HepG2 (cell line): ENCODE data around the gene DOHH. TPM values are rescaled to one million over a fixed set of nuclear protein-coding genes. Genes with fewer than 3 reads are reported as not detected.

Source experiments
- EHMT2 ChIP-seq: fragments of 200-600 bp; sonication (generic); IDR thresholded peaks from 2 replicates; pipeline ENCODE4 v1.7.0; 2017; ENCODE audit warnings: antibody characterized with exemption, low read depth, low read length, borderline replicate concordance
- KMT2A ChIP-seq: sonication (generic); formaldehyde crosslinking; IDR thresholded peaks from 2 replicates; pipeline ENCODE4 v1.4.0; 2020; ENCODE audit warnings: missing genetic modification reagents
- RCOR2 ChIP-seq: IDR thresholded peaks from 2 replicates; pipeline ENCODE4 v1.6.1; 2016; ENCODE audit warnings: missing biosample characterization, missing genetic modification reagents
- ZFYVE20 ChIP-seq: sonication (generic); formaldehyde crosslinking; IDR thresholded peaks from 2 replicates; pipeline ENCODE4 v1.8.0; 2023; ENCODE audit warnings: low read depth, mild to moderate bottlenecking, moderate library complexity, missing genetic modification reagents, borderline replicate concordance
- ZNF841 ChIP-seq: sonication (generic); formaldehyde crosslinking; IDR thresholded peaks from 2 replicates; pipeline ENCODE4 v1.8.1; 2023; ENCODE audit warnings: missing genetic modification reagents, borderline replicate concordance
- polyA plus RNA-seq, 8 experiments: library from polyadenylated mRNA; depleted of rRNA in 3 of 8; stranded (reverse) in 7 of 8; unstranded in 1 of 8; fragments of >200 nt; fragmentation: Illumina TruSeq in 4 of 8; extraction: Trizol in 4 of 8; gene quantifications; 2 replicates each; pipeline versions ENCODE4 v1.2.1 to v1.2.3, GENCODE V29; 2011 to 2016; ENCODE audit warnings: low read depth in 4 of 8, missing spikeins in 1 of 8, mixed read lengths in 1 of 8; ENCODE audit not compliant: insufficient read depth in 1 of 8
- total RNA-seq, 5 experiments: library from RNA; depleted of rRNA; stranded (reverse); fragments of >200 nt; fragmentation: Illumina TruSeq; extraction: Trizol; gene quantifications; 2 replicates each; pipeline ENCODE4 v1.2.3, GENCODE V29; 2016; ENCODE audit warnings: low read depth in 1 of 5
- TF ChIP-seq, protein P1 (sequence below): sonication (generic); formaldehyde crosslinking; IDR thresholded peaks from 2 replicates; pipeline ENCODE4 v1.5.1; 2020; ENCODE audit warnings: missing genetic modification reagents, mild to moderate bottlenecking, borderline replicate concordance
- TF ChIP-seq, protein P2 (sequence below): sonication (generic); formaldehyde crosslinking; conservative IDR thresholded peaks from 2 replicates; pipeline ENCODE4 v1.8.0; 2022; ENCODE audit warnings: mild to moderate bottlenecking, moderate library complexity, missing genetic modification reagents
- TF ChIP-seq, protein P3 (sequence below): sonication (generic); formaldehyde crosslinking; IDR thresholded peaks from 2 replicates; pipeline ENCODE4 v1.5.1; 2020; ENCODE audit warnings: missing genetic modification reagents, mild to moderate bottlenecking, borderline replicate concordance
- TF ChIP-seq, protein P4 (sequence below), 2 experiments: IDR thresholded peaks; 2 replicates each; pipeline ENCODE4 v1.6.1; 2011 to 2012; ENCODE audit warnings: low read length in 2 of 2, borderline replicate concordance in 1 of 2, low read depth in 1 of 2, mild to moderate bottlenecking in 1 of 2, moderate library complexity in 1 of 2
- TF ChIP-seq, protein P5 (sequence below): IDR thresholded peaks from 2 replicates; pipeline ENCODE4 v1.6.1; 2012; ENCODE audit warnings: low read depth, low read length, improper control_type of control experiment
- TF ChIP-seq, protein P6 (sequence below): sonication (generic); formaldehyde crosslinking; IDR thresholded peaks from 2 replicates; pipeline ENCODE4 v1.5.0; 2020; ENCODE audit warnings: mild to moderate bottlenecking, missing genetic modification reagents
- TF ChIP-seq, protein P7 (sequence below): sonication (generic); formaldehyde crosslinking; IDR thresholded peaks from 2 replicates; pipeline ENCODE4 v1.5.0; 2020; ENCODE audit warnings: mild to moderate bottlenecking, missing genetic modification reagents, borderline replicate concordance

The DOHH gene
- total and polyA plus RNA-seq, 2 of the 13 experiments (the other 11 are each of a cell fraction or from before 2014, with no cell fraction given): 3.5 to 13.7 TPM

DNA sequence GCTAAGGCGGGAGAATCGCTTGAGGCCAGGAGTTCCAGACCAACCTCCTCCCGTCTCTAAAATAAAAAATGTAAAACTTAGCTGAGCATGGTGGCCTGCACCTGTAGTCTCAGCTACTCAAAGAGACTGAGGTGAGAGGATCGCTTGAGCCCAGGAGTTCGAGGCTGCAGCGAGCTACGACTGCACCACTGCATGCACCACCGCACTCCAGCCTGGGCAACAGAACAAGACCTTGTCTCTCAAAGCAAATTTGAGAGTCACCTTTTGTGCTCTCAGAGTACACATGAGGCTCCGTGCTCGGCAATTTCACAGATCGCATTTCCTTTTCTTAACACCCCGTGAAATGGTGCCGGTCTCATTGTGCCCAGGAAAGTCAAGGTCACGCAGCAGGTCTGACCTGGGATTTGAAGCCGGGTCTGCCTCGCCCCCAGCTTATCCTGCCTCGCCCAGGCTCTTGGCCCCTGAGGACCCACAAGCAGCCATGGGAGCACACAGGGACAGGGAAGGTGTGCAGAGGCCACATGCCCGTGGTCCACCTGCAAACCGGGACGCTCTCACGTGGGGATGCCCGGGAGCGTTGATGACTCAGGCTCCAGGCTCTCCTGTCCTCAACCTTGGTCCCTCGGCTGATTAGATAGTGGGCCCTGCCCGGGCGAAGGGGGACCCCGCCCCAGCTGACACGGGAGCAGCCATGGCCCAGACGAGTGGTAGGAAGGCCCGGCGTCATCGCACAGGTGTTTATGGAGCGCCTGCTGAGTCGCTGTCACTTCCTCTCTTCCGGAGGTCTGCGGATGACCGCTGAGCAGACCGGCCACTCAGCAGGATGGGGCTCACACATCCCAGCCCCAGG lies 19.0 kb downstream of the DOHH start (continued):
- TF ChIP-seq EHMT2 (no peak), ZNF841 (CRISPR knock-in tag) (no peak; the same call in 1 of the 2 replicates), RCOR2 (CRISPR knock-in tag) (no peak), KMT2A (no peak), ZFYVE20 (CRISPR knock-in tag) (no peak)
- TF ChIP-seq, protein P1, sequence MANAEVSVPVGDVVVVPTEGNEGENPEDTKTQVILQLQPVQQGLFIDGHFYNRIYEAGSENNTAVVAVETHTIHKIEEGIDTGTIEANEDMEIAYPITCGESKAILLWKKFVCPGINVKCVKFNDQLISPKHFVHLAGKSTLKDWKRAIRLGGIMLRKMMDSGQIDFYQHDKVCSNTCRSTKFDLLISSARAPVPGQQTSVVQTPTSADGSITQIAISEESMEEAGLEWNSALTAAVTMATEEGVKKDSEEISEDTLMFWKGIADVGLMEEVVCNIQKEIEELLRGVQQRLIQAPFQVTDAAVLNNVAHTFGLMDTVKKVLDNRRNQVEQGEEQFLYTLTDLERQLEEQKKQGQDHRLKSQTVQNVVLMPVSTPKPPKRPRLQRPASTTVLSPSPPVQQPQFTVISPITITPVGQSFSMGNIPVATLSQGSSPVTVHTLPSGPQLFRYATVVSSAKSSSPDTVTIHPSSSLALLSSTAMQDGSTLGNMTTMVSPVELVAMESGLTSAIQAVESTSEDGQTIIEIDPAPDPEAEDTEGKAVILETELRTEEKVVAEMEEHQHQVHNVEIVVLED: peak; percentile 37; the same call in 1 of the 2 replicates
- TF ChIP-seq, protein P2, sequence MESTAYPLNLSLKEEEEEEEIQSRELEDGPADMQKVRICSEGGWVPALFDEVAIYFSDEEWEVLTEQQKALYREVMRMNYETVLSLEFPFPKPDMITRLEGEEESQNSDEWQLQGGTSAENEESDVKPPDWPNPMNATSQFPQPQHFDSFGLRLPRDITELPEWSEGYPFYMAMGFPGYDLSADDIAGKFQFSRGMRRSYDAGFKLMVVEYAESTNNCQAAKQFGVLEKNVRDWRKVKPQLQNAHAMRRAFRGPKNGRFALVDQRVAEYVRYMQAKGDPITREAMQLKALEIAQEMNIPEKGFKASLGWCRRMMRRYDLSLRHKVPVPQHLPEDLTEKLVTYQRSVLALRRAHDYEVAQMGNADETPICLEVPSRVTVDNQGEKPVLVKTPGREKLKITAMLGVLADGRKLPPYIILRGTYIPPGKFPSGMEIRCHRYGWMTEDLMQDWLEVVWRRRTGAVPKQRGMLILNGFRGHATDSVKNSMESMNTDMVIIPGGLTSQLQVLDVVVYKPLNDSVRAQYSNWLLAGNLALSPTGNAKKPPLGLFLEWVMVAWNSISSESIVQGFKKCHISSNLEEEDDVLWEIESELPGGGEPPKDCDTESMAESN (CRISPR knock-in tag): no peak
- TF ChIP-seq, protein P3, sequence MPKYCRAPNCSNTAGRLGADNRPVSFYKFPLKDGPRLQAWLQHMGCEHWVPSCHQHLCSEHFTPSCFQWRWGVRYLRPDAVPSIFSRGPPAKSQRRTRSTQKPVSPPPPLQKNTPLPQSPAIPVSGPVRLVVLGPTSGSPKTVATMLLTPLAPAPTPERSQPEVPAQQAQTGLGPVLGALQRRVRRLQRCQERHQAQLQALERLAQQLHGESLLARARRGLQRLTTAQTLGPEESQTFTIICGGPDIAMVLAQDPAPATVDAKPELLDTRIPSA (CRISPR knock-in tag): peak; percentile 96; the same call in 1 of the 2 replicates
- TF ChIP-seq, protein P4, sequence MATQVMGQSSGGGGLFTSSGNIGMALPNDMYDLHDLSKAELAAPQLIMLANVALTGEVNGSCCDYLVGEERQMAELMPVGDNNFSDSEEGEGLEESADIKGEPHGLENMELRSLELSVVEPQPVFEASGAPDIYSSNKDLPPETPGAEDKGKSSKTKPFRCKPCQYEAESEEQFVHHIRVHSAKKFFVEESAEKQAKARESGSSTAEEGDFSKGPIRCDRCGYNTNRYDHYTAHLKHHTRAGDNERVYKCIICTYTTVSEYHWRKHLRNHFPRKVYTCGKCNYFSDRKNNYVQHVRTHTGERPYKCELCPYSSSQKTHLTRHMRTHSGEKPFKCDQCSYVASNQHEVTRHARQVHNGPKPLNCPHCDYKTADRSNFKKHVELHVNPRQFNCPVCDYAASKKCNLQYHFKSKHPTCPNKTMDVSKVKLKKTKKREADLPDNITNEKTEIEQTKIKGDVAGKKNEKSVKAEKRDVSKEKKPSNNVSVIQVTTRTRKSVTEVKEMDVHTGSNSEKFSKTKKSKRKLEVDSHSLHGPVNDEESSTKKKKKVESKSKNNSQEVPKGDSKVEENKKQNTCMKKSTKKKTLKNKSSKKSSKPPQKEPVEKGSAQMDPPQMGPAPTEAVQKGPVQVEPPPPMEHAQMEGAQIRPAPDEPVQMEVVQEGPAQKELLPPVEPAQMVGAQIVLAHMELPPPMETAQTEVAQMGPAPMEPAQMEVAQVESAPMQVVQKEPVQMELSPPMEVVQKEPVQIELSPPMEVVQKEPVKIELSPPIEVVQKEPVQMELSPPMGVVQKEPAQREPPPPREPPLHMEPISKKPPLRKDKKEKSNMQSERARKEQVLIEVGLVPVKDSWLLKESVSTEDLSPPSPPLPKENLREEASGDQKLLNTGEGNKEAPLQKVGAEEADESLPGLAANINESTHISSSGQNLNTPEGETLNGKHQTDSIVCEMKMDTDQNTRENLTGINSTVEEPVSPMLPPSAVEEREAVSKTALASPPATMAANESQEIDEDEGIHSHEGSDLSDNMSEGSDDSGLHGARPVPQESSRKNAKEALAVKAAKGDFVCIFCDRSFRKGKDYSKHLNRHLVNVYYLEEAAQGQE (IDR thresholded peaks at IDR 0.05; ENCODE audit: borderline replicate concordance in 1 of 2, low read depth in 1 of 2, low read length in 2 of 2): no peak
- TF ChIP-seq, protein P5, sequence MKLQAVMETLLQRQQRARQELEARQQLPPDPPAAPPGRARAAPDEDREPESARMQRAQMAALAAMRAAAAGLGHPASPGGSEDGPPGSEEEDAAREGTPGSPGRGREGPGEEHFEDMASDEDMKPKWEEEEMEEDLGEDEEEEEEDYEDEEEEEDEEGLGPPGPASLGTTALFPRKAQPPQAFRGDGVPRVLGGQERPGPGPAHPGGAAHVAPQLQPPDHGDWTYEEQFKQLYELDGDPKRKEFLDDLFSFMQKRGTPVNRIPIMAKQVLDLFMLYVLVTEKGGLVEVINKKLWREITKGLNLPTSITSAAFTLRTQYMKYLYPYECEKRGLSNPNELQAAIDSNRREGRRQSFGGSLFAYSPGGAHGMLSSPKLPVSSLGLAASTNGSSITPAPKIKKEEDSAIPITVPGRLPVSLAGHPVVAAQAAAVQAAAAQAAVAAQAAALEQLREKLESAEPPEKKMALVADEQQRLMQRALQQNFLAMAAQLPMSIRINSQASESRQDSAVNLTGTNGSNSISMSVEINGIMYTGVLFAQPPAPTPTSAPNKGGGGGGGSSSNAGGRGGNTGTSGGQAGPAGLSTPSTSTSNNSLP: no peak
- TF ChIP-seq, protein P6, sequence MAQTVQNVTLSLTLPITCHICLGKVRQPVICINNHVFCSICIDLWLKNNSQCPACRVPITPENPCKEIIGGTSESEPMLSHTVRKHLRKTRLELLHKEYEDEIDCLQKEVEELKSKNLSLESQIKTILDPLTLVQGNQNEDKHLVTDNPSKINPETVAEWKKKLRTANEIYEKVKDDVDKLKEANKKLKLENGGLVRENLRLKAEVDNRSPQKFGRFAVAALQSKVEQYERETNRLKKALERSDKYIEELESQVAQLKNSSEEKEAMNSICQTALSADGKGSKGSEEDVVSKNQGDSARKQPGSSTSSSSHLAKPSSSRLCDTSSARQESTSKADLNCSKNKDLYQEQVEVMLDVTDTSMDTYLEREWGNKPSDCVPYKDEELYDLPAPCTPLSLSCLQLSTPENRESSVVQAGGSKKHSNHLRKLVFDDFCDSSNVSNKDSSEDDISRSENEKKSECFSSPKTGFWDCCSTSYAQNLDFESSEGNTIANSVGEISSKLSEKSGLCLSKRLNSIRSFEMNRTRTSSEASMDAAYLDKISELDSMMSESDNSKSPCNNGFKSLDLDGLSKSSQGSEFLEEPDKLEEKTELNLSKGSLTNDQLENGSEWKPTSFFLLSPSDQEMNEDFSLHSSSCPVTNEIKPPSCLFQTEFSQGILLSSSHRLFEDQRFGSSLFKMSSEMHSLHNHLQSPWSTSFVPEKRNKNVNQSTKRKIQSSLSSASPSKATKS (CRISPR knock-in tag): no peak
- TF ChIP-seq, protein P7, sequence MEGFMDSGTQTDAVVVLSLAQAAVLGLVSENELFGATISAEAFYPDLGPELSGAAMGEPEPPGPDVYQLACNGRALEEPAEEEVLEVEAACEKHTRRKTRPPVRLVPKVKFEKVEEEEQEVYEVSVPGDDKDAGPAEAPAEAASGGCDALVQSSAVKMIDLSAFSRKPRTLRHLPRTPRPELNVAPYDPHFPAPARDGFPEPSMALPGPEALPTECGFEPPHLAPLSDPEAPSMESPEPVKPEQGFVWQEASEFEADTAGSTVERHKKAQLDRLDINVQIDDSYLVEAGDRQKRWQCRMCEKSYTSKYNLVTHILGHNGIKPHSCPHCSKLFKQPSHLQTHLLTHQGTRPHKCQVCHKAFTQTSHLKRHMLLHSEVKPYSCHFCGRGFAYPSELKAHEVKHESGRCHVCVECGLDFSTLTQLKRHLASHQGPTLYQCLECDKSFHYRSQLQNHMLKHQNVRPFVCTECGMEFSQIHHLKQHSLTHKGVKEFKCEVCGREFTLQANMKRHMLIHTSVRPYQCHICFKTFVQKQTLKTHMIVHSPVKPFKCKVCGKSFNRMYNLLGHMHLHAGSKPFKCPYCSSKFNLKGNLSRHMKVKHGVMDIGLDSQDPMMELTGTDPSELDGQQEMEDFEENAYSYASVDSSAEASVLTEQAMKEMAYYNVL: no peak
